GM08714 (cell line): ENCODE measurements around the gene MEGF10.

Experiments used
- H3K4me3 ChIP-seq: fragments of 200-500 bp; sonication (Bioruptor generic); 2 replicates; pipeline ENCODE4 v1.5.1; 2014; ENCODE audit warnings: mild to moderate bottlenecking, low read length, inconsistent platforms
- ZNF274 ChIP-seq: IDR thresholded peaks from 2 replicates; pipeline ENCODE4 v1.6.1; 2012; ENCODE audit warnings: mild to moderate bottlenecking, low read depth, low read length

Gene MEGF10

GRCh38 chr5:127398508-127398907, 107.9 kb downstream of the MEGF10 start:
- no peak overlapping the region for H3K4me3 ChIP-seq
- TF ChIP-seq ZNF274, result no peak

GRCh38 chr5:127399068-127399467, 108.5 kb downstream of the MEGF10 start:
- no peak for TF ChIP-seq ZNF274
- no peak overlapping the region for H3K4me3 ChIP-seq

GRCh38 chr5:127400539-127400938, 109.9 kb downstream of the MEGF10 start:
- no peak for TF ChIP-seq ZNF274
- no peak overlapping the region for H3K4me3 ChIP-seq

- no peak overlapping the region for H3K4me3 ChIP-seq
- no peak for TF ChIP-seq ZNF274
These were observed 110.5 kb downstream of the MEGF10 start for GRCh38 chr5:127400946-127401670.

- no peak for TF ChIP-seq ZNF274
- H3K4me3 ChIP-seq, result no peak overlapping the region
These were observed 111.8 kb downstream of the MEGF10 start for GRCh38 chr5:127402361-127402760.

- TF ChIP-seq ZNF274, result no peak
- H3K4me3 ChIP-seq, result no peak overlapping the region
These were observed 113.6 kb downstream of the MEGF10 start for GRCh38 chr5:127404190-127404589.

GRCh38 chr5:127406326-127407121, 115.9 kb downstream of the MEGF10 start:
- no peak for TF ChIP-seq ZNF274
- no peak overlapping the region for H3K4me3 ChIP-seq

- TF ChIP-seq ZNF274, result no peak
These were observed 118.8 kb downstream of the MEGF10 start for GRCh38 chr5:127409246-127409917.

GRCh38 chr5:127409921-127410675, 119.5 kb downstream of the MEGF10 start:
- no peak overlapping the region for H3K4me3 ChIP-seq
- TF ChIP-seq ZNF274, result no peak

More at GRCh38 chr5:127409246-127409917, 118.8 kb downstream of the MEGF10 start:
- H3K4me3 ChIP-seq, result no peak overlapping the region

GRCh38 chr5:127410959-127411358, 120.4 kb downstream of the MEGF10 start:
- H3K4me3 ChIP-seq, result no peak overlapping the region
- no peak for TF ChIP-seq ZNF274

GRCh38 chr5:127411381-127411780, 120.8 kb downstream of the MEGF10 start:
- no peak for TF ChIP-seq ZNF274
- no peak overlapping the region for H3K4me3 ChIP-seq

- TF ChIP-seq ZNF274, result no peak
- no peak overlapping the region for H3K4me3 ChIP-seq
These were observed 122.1 kb downstream of the MEGF10 start for GRCh38 chr5:127412698-127413097.

GRCh38 chr5:127415034-127415433, 124.4 kb downstream of the MEGF10 start:
- no peak for TF ChIP-seq ZNF274

GRCh38 chr5:127416906-127417305, 126.3 kb downstream of the MEGF10 start:
- no peak overlapping the region for H3K4me3 ChIP-seq
- TF ChIP-seq ZNF274, result no peak

More at GRCh38 chr5:127415034-127415433, 124.4 kb downstream of the MEGF10 start:
- H3K4me3 ChIP-seq, result no peak overlapping the region

GRCh38 chr5:127417528-127417927, 126.9 kb downstream of the MEGF10 start:
- no peak overlapping the region for H3K4me3 ChIP-seq
- TF ChIP-seq ZNF274, result no peak
